ENCODE data around the gene HRAS. TPM values are rescaled to one million over a fixed set of nuclear protein-coding genes. Genes with fewer than 3 reads are reported as not detected.
A peak's percentile ranks its signal among the peaks of the same experiment; 100 is the strongest.

HRAS gene
- total RNA-seq, 1 experiment from 2014 or later = 104 TPM

GRCh38 chr11:584287-584686 is 48.9 kb upstream of the HRAS start:
- H3K9ac ChIP-seq (ENCODE audit: low read length) = no peak overlapping the region
- peaks cover 35 to 46% of the 10 kb centered on the region in 2 experiments for H3K36me3 ChIP-seq (ENCODE audit: control insufficient read depth in 1 of 2, insufficient read depth in 2 of 2, low read length in 2 of 2)
- ATAC-seq = peak; percentile 21; the same call in 1 of the 2 replicates
- H3K27me3 ChIP-seq (ENCODE audit: insufficient read depth, low read length) = no peaks in the 10 kb centered on the region
- no peak overlapping the region for H2AFZ ChIP-seq (ENCODE audit: low read depth, low read length, poor library complexity, severe bottlenecking)
- H3K79me2 ChIP-seq (ENCODE audit: insufficient read depth, low read length) = peaks cover 93% of the 10 kb centered on the region
- TF ChIP-seq POLR2AphosphoS5 (IDR thresholded peaks at IDR 0.05; ENCODE audit: low read depth, low read length) (no peak), ZBTB33 (IDR thresholded peaks at IDR 0.05; ENCODE audit: extremely low read depth, insufficient replicate concordance, low read length) (no peak), JUND (IDR thresholded peaks at IDR 0.05) (no peak), ELF1 (IDR thresholded peaks at IDR 0.05; ENCODE audit: borderline replicate concordance, low read depth) (no peak), SRF (IDR thresholded peaks at IDR 0.05; ENCODE audit: low read depth) (no peak), EZH2 (IDR thresholded peaks at IDR 0.05) (no peak), FOSL1 (IDR thresholded peaks at IDR 0.05; ENCODE audit: low read depth) (no peak), ATF3 (IDR thresholded peaks at IDR 0.05) (no peak), ZNF274 (IDR thresholded peaks at IDR 0.05; ENCODE audit: low read depth, low read length) (no peak), EGR1 (IDR thresholded peaks at IDR 0.05; ENCODE audit: low read depth) (no peak), SIN3A (IDR thresholded peaks at IDR 0.05; ENCODE audit: low read depth) (no peak), SP1 (IDR thresholded peaks at IDR 0.05; ENCODE audit: low read depth) (no peak), REST (IDR thresholded peaks at IDR 0.05; ENCODE audit: low read depth) (no peak), EZH2phosphoT487 (IDR thresholded peaks at IDR 0.05; ENCODE audit: borderline replicate concordance) (no peak), CTCF (IDR thresholded peaks at IDR 0.05 in 2 of 3, conservative IDR thresholded peaks at IDR 0.05 in 1 of 3; ENCODE audit: borderline replicate concordance in 1 of 3, insufficient read depth in 1 of 3, low read depth in 2 of 3, low read length in 2 of 3) (no peak), TCF7L2 (IDR thresholded peaks at IDR 0.05; ENCODE audit: borderline replicate concordance, extremely low read depth, insufficient read depth, insufficient read length) (no peak), MAX (IDR thresholded peaks at IDR 0.05) (no peak), ZFX (IDR thresholded peaks at IDR 0.05) (no peak)
- no peaks in the 10 kb centered on the region for H3K4me1 ChIP-seq (ENCODE audit: control insufficient read depth in 1 of 2, insufficient read depth in 2 of 2, low read length in 2 of 2)
- H3K9me3 ChIP-seq (ENCODE audit: control insufficient read depth in 1 of 2, insufficient read depth in 1 of 2, low read depth in 1 of 2, low read length in 2 of 2) = no peaks in the 10 kb centered on the region
- no TSS peak for BruUV-seq (replicated peaks)
- DNase-seq (ENCODE audit: low read depth, low spot score) = no peak
- POLR2A ChIA-PET = no interaction called here
- intact Hi-C loops (cut with micrococcal nuclease) = no loop called here
- no peaks in the 10 kb centered on the region; the same call in 1 of the 2 replicates for H4K20me1 ChIP-seq (ENCODE audit: insufficient read depth)
- no peak overlapping the region for H3K4me3 ChIP-seq (replicated peaks in 1 of 2; ENCODE audit: low read depth in 1 of 2, low read length in 2 of 2)
- H3K27ac ChIP-seq (ENCODE audit: low read depth, low read length) = no peak overlapping the region
- CTCF ChIA-PET = no interaction called here
- no peak overlapping the region for H3K4me2 ChIP-seq (ENCODE audit: low read length)
- RAD21 ChIA-PET (ENCODE audit: low non-redundant PET in 1 of 2, low total read pairs in 2 of 2, uncharacterized antibody in 2 of 2, unreplicated experiment in 2 of 2) = no interaction called here
- no peaks in the 10 kb centered on the region for H3K9me2 ChIP-seq (ENCODE audit: insufficient read depth)

Data from HCT116 (cell line).